CD4-positive, CD25-positive, alpha-beta regulatory T cell (primary cell): Measurements from ENCODE around the gene FGFR2. TPM values are rescaled to one million over a fixed set of nuclear protein-coding genes. Genes with fewer than 3 reads are reported as not detected.

Experiments used
- ATAC-seq, 2 donors: fragments of 150-1000 bp; cut with Tn5 transposase; one replicate each; pipeline ENCODE4 v1.10.0; 2021; ENCODE audit warnings: low read depth in 2 of 2, moderate number of reproducible peaks in 2 of 2, moderate library complexity in 1 of 2
- DNase-seq, 3 donors: peaks; one replicate each; pipeline versions ENCODE4 v3.0.0 to v3.0.0-alpha.2; 2012 to 2022; ENCODE audit warnings: mixed read lengths in 1 of 3
- H3K27ac ChIP-seq: one replicate; pipeline ENCODE4 v1.7.0; 2013; ENCODE audit warnings: mild to moderate bottlenecking, low read length; ENCODE audit not compliant: insufficient read depth, poor library complexity, severe bottlenecking
- H3K27me3 ChIP-seq: one replicate; pipeline ENCODE4 v1.7.0; 2013; ENCODE audit warnings: low read length; ENCODE audit not compliant: control insufficient read depth, insufficient read depth
- H3K36me3 ChIP-seq: one replicate; pipeline ENCODE4 v1.7.0; 2013; ENCODE audit warnings: mild to moderate bottlenecking, low read length, moderate library complexity; ENCODE audit not compliant: control insufficient read depth, insufficient read depth
- H3K4me1 ChIP-seq: 2 replicates; pipeline ENCODE4 v1.7.0; 2013; ENCODE audit warnings: mild to moderate bottlenecking, low read length; ENCODE audit not compliant: insufficient read depth, control insufficient read depth, poor library complexity, severe bottlenecking
- H3K4me3 ChIP-seq: one replicate; pipeline ENCODE4 v1.7.0; 2013; ENCODE audit warnings: low read depth, mild to moderate bottlenecking, low read length, moderate library complexity
- H3K9me3 ChIP-seq, 2 experiments: 1 replicate in 1 of 2; 2 replicates in 1 of 2; pipeline ENCODE4 v1.7.0; 2013; ENCODE audit warnings: low read length in 2 of 2, mild to moderate bottlenecking in 1 of 2, moderate library complexity in 1 of 2; ENCODE audit not compliant: control insufficient read depth in 2 of 2
- H3K27ac Mint-ChIP-seq, 3 donors: one replicate each; pipeline ENCODE4 v1.8.0; 2020 to 2022; ENCODE audit warnings: mild to moderate bottlenecking in 3 of 3, mixed read lengths in 3 of 3, moderate library complexity in 2 of 3
- H3K27me3 Mint-ChIP-seq: one replicate; pipeline ENCODE4 v1.8.0; 2022; ENCODE audit warnings: mild to moderate bottlenecking, mixed read lengths
- H3K36me3 Mint-ChIP-seq: one replicate; pipeline ENCODE4 v1.8.0; 2020; ENCODE audit warnings: mixed read lengths
- H3K4me1 Mint-ChIP-seq, 4 donors: one replicate each; pipeline ENCODE4 v1.8.0; 2020 to 2022; ENCODE audit warnings: mixed read lengths in 4 of 4, mild to moderate bottlenecking in 1 of 4
- H3K4me3 Mint-ChIP-seq, 4 donors: one replicate each; pipeline ENCODE4 v1.8.0; 2020 to 2022; ENCODE audit warnings: mild to moderate bottlenecking in 4 of 4, mixed read lengths in 4 of 4, moderate library complexity in 3 of 4
- H3K9me3 Mint-ChIP-seq, 7 donors: one replicate each; pipeline ENCODE4 v1.8.0; 2020 to 2022; ENCODE audit warnings: mixed read lengths in 7 of 7, mild to moderate bottlenecking in 3 of 7, moderate library complexity in 2 of 7
- polyA plus RNA-seq, 4 donors: library from polyadenylated mRNA; unstranded; fragments of 300-500 nt; fragmentation: Illumina TruSeq; gene quantifications; one replicate each; pipeline ENCODE4 v1.2.3, GENCODE V29; 2021
- total RNA-seq: library from RNA; stranded (reverse); gene quantifications from one replicate; pipeline ENCODE4 v1.2.3, GENCODE V29; 2022

The FGFR2 gene
- total and polyA plus RNA-seq, 5 donors from 2014 or later = 0.32 to 3.1 (median 0.60) TPM

- no peaks in the 10 kb centered on the region for H3K36me3 Mint-ChIP-seq
- H3K27me3 ChIP-seq = no peaks in the 10 kb centered on the region
Measured at GRCh38 chr10:121484401-121484800, 113.8 kb downstream of the FGFR2 start.

GRCh38 chr10:121481180-121481579 lies 117.1 kb downstream of the FGFR2 start:
- H3K27me3 ChIP-seq = no peaks in the 10 kb centered on the region
- Mint-ChIP-seq H3K4me3 (no peak overlapping the region), H3K36me3 (no peaks in the 10 kb centered on the region), H3K4me1 (no peaks in the 10 kb centered on the region), H3K27ac (no peak overlapping the region), H3K27me3 (no peaks in the 10 kb centered on the region), H3K9me3 (no peaks in the 10 kb centered on the region)
- no peaks in the 10 kb centered on the region for H3K36me3 ChIP-seq
- ATAC-seq (no peak), DNase-seq (no peak)
- no peak overlapping the region for H3K4me3 ChIP-seq
- no peaks in the 10 kb centered on the region for H3K9me3 ChIP-seq
- H3K27ac ChIP-seq = no peak overlapping the region
- H3K4me1 ChIP-seq = no peaks in the 10 kb centered on the region

More at GRCh38 chr10:121484401-121484800, 113.8 kb downstream of the FGFR2 start:
- ATAC-seq (no peak), DNase-seq (no peak)
- Histone ChIP-seq H3K4me1 (no peaks in the 10 kb centered on the region), H3K4me3 (no peak overlapping the region), H3K27ac (no peak overlapping the region), H3K36me3 (no peaks in the 10 kb centered on the region), H3K9me3 (no peaks in the 10 kb centered on the region)
- Mint-ChIP-seq H3K9me3 (no peaks in the 10 kb centered on the region), H3K27ac (no peak overlapping the region), H3K27me3 (peaks cover 5% of the 10 kb centered on the region), H3K4me1 (peaks cover 0 to 4% (median 0%) of the 10 kb centered on the region in 4 donors), H3K4me3 (no peak overlapping the region)

GRCh38 chr10:121478556-121478955 lies 119.7 kb downstream of the FGFR2 start:
- no peaks in the 10 kb centered on the region for H3K4me1 Mint-ChIP-seq

GRCh38 chr10:121469797-121470606 lies 128.2 kb downstream of the FGFR2 start:
- Histone ChIP-seq H3K36me3 (no peaks in the 10 kb centered on the region), H3K4me3 (no peak overlapping the region), H3K27me3 (no peaks in the 10 kb centered on the region), H3K27ac (no peak overlapping the region), H3K9me3 (no peaks in the 10 kb centered on the region), H3K4me1 (no peaks in the 10 kb centered on the region)
- Mint-ChIP-seq H3K36me3 (no peaks in the 10 kb centered on the region), H3K4me3 (no peak overlapping the region), H3K9me3 (peaks cover 0 to 3% (median 0%) of the 10 kb centered on the region in 7 donors), H3K4me1 (no peaks in the 10 kb centered on the region), H3K27ac (no peak overlapping the region), H3K27me3 (no peaks in the 10 kb centered on the region)
- DNase-seq (no peak), ATAC-seq (no peak)

More at GRCh38 chr10:121478556-121478955, 119.7 kb downstream of the FGFR2 start:
- Histone ChIP-seq H3K27me3 (no peaks in the 10 kb centered on the region), H3K36me3 (no peaks in the 10 kb centered on the region), H3K27ac (no peak overlapping the region), H3K4me1 (no peaks in the 10 kb centered on the region), H3K4me3 (no peak overlapping the region), H3K9me3 (no peaks in the 10 kb centered on the region)
- no peaks in the 10 kb centered on the region for H3K9me3 Mint-ChIP-seq
- ATAC-seq = no peak
- H3K27ac Mint-ChIP-seq = no peak overlapping the region
- no peak for DNase-seq
- no peak overlapping the region for H3K4me3 Mint-ChIP-seq
- H3K36me3 Mint-ChIP-seq = no peaks in the 10 kb centered on the region
- no peaks in the 10 kb centered on the region for H3K27me3 Mint-ChIP-seq

GRCh38 chr10:121468726-121469125 lies 129.5 kb downstream of the FGFR2 start:
- ATAC-seq = no peak
- no peaks in the 10 kb centered on the region for H3K36me3 Mint-ChIP-seq

GRCh38 chr10:121466424-121466823 lies 131.8 kb downstream of the FGFR2 start:
- Histone ChIP-seq H3K27me3 (no peaks in the 10 kb centered on the region), H3K27ac (no peak overlapping the region), H3K4me1 (no peaks in the 10 kb centered on the region), H3K9me3 (no peaks in the 10 kb centered on the region), H3K36me3 (no peaks in the 10 kb centered on the region), H3K4me3 (no peak overlapping the region)
- no peaks in the 10 kb centered on the region for H3K9me3 Mint-ChIP-seq
- no peak overlapping the region for H3K4me3 Mint-ChIP-seq
- H3K36me3 Mint-ChIP-seq = no peaks in the 10 kb centered on the region
- H3K27me3 Mint-ChIP-seq = no peaks in the 10 kb centered on the region
- H3K4me1 Mint-ChIP-seq = no peaks in the 10 kb centered on the region
- DNase-seq = no peak
- no peak overlapping the region for H3K27ac Mint-ChIP-seq
- ATAC-seq = no peak

More at GRCh38 chr10:121468726-121469125, 129.5 kb downstream of the FGFR2 start:
- no peaks in the 10 kb centered on the region for H3K4me1 ChIP-seq
- Mint-ChIP-seq H3K9me3 (peaks cover 0 to 3% (median 0%) of the 10 kb centered on the region in 7 donors), H3K4me1 (no peaks in the 10 kb centered on the region), H3K27ac (no peak overlapping the region), H3K4me3 (no peak overlapping the region), H3K27me3 (no peaks in the 10 kb centered on the region)
- H3K4me3 ChIP-seq = no peak overlapping the region
- H3K9me3 ChIP-seq = no peaks in the 10 kb centered on the region
- H3K36me3 ChIP-seq = no peaks in the 10 kb centered on the region
- no peak overlapping the region for H3K27ac ChIP-seq
- no peaks in the 10 kb centered on the region for H3K27me3 ChIP-seq
- no peak for DNase-seq

GRCh38 chr10:121465215-121465614 lies 133.0 kb downstream of the FGFR2 start:
- Mint-ChIP-seq H3K4me1 (no peaks in the 10 kb centered on the region), H3K36me3 (no peaks in the 10 kb centered on the region), H3K9me3 (peaks cover 0 to 2% (median 0%) of the 10 kb centered on the region in 7 donors), H3K27ac (no peak overlapping the region), H3K27me3 (no peaks in the 10 kb centered on the region), H3K4me3 (no peak overlapping the region)
- no peaks in the 10 kb centered on the region for H3K4me1 ChIP-seq
- DNase-seq (no peak), ATAC-seq (no peak)
- H3K4me3 ChIP-seq = no peak overlapping the region
- H3K9me3 ChIP-seq = no peaks in the 10 kb centered on the region
- no peaks in the 10 kb centered on the region for H3K36me3 ChIP-seq
- no peaks in the 10 kb centered on the region for H3K27me3 ChIP-seq
- no peak overlapping the region for H3K27ac ChIP-seq

- Histone ChIP-seq H3K9me3 (no peaks in the 10 kb centered on the region), H3K27ac (no peak overlapping the region), H3K36me3 (no peaks in the 10 kb centered on the region), H3K4me3 (no peak overlapping the region), H3K27me3 (no peaks in the 10 kb centered on the region), H3K4me1 (no peaks in the 10 kb centered on the region)
- peaks cover 0 to 2% (median 0%) of the 10 kb centered on the region in 7 donors for H3K9me3 Mint-ChIP-seq
- no peak overlapping the region for H3K27ac Mint-ChIP-seq
- no peaks in the 10 kb centered on the region for H3K4me1 Mint-ChIP-seq
- no peak overlapping the region for H3K4me3 Mint-ChIP-seq
- ATAC-seq = no peak
- no peaks in the 10 kb centered on the region for H3K36me3 Mint-ChIP-seq
- H3K27me3 Mint-ChIP-seq = no peaks in the 10 kb centered on the region
- no peak for DNase-seq
Measured at GRCh38 chr10:121464517-121464916, 133.7 kb downstream of the FGFR2 start.
